ENCODE data around the gene SIGLEC1.

SIGLEC1 gene

GRCh38 chr20:3677733-3678132 lies 34.7 kb downstream of the SIGLEC1 start:
- no peak for DNase-seq

GRCh38 chr20:3674995-3675900 lies 37.2 kb downstream of the SIGLEC1 start:
- no peak for DNase-seq

- DNase-seq, result no peak
These were observed 38.0 kb downstream of the SIGLEC1 start for GRCh38 chr20:3674447-3674846.

- DNase-seq, result no peak
These were observed 39.0 kb downstream of the SIGLEC1 start for GRCh38 chr20:3673221-3674070.

GRCh38 chr20:3672547-3673171 lies 39.7 kb downstream of the SIGLEC1 start:
- DNase-seq, result no peak

- DNase-seq, result no peak
These were observed 40.3 kb downstream of the SIGLEC1 start for GRCh38 chr20:3671986-3672546.

DNA sequence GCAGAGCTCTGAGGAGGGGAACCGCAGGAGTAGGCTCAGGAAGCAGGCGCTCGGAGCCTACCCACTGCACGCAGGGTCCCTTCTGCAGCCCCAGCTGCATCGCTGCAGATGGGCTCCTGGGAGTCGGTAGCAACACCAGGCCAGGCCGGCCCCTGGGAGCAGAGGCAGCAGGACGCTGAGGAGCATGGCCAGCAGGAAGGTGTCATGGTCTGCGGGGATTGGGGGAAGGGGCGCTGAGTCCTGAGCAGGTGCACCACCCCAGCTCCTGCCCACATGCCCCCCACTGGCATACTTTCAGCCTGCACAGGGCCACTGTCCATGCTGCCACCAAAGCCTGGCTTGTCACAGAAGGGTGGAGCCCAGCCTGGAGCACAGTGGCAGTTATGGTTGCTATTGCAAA lies 41.5 kb downstream of the SIGLEC1 start:
- no peak for DNase-seq

GRCh38 chr20:3670511-3670910 lies 41.9 kb downstream of the SIGLEC1 start:
- no peak for DNase-seq

DNA sequence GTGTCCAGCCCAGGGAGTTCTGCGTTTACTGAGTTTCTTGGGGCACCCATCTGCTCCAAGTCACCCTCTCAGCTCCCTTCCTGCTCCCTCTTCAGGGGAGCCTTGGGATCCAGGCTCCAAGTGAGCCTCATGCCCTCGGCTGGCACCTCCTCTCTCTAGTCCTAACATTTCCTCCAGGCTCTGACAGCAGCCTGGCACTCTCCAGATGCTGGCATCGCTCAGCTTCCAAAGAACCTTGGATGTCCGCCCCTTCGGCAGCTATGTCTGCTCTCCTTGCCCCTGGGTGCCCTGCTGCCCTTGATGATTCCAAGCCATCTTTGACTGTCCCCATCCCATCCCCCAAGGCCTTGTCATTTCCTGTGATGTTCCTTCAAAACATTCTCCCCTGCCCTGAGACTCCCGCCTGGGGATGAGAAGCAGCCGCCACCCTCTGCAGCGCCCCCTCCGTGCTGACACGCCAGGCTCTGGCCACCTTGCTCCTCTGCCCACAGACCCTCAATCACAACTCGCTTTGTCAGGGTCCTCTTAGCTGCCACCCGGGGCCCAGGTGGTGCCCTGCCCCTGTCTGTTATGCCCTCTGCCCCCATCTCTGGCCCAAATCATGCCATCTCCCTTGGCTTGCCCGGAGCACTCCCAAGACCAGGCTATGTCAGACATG lies 42.6 kb downstream of the SIGLEC1 start:
- DNase-seq, result no peak

GRCh38 chr20:3667434-3668037 lies 44.9 kb downstream of the SIGLEC1 start:
- DNase-seq, result no peak

- DNase-seq, result no peak
These were observed 48.5 kb downstream of the SIGLEC1 start for GRCh38 chr20:3663858-3664257.

DNA sequence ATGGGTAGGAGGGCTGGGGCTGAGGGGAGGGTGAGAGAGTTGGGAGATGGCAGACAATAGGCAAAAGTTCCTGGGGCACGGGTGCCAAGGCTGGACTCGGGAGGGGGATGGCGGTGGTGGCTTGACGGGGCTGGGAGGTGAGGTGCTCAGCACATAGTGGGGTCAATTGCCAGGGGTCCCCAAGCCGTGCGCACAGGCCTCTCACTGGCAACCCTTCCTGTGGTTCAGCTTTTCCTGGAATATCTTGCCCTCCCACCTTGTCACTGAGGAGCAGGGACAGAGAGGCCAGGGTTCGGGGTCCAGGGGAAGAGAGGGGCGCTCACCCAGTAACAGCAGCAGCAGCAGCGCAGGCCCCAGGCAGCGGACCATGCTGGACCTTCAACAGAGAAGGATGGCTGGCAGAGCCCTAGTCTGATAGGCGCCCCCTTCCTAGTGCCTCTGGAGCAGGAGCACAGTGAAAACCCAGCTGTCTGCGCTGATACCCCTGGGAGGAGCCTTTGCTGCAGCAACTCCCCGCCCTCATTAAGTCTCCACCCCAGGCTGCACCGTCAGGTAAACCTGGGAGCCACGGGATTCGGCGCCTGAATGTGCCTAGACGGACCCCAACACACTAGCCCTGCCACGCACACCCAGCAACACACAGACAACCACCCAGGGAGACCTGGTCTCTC lies 49.2 kb downstream of the SIGLEC1 start, which contains the start of gene GFRA4:
GFRA4 (minus strand) TSS at position 369 of the 671 bp plus-strand sequence; CDS start at position 369, 0 bp downstream.
- DNase-seq, result no peak

Measured in stimulated activated CD4-positive, alpha-beta T cell treated with anti-CD3 and anti-CD28 coated beads, Interleukin-1b, Interleukin-23, amount 100 ng/mL, for 48 hours (primary cell).